GM21786 (cell line): ENCODE measurements around the gene SRMS.

Source experiments
- ATAC-seq: cut with Tn5 transposase; IDR thresholded peaks from one replicate; pipeline ENCODE4 v1.9.1; 2021; ENCODE audit not compliant: unreplicated experiment

Gene SRMS

DNA sequence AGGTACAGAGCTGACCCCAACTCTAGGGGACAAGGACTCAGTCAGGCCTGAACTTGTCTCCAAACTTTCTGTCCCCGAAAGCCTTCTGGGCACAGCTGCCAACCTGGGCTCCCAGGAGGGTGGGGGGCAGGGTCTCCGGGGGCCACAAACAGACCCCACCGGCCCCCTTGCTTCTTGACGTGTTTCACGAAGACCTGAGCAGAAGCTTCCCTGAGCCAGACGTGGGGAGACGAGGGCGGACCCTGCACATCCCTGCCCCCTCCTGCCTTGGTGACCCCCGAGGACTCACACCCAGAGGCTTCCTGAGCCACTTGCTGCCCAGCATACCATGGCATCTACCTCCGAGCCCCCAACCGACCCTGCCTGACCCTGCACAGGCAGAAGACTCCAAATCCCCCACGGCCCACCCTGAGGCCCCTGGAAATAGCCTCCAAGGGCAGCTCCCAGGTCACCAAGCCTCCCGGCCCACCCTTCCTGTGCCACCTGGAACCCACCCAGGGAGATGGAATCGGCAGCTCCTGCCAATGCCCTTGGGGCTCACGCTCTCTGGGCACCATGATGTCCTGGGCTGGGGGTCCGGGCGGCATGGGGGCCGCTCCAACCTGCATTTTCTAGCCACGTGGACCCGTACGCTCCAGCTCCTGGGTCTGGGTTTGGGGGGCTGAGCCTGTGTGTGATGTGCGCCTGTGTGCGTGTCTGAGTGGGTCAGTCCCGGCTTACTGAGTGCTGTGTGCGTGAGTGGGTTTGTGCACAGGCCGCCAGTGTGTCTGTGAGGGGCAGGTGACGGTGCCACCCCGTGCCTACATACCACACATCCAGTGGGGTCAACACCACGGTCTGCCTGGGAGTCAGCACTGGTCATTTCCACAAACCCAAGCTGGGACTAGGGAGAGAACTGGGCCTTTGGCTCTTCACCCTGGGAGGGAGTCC lies 7.8 kb downstream of the SRMS start:
- ATAC-seq = no peak

GRCh38 chr20:63539092-63539430 lies 8.5 kb downstream of the SRMS start:
- ATAC-seq = no peak

DNA sequence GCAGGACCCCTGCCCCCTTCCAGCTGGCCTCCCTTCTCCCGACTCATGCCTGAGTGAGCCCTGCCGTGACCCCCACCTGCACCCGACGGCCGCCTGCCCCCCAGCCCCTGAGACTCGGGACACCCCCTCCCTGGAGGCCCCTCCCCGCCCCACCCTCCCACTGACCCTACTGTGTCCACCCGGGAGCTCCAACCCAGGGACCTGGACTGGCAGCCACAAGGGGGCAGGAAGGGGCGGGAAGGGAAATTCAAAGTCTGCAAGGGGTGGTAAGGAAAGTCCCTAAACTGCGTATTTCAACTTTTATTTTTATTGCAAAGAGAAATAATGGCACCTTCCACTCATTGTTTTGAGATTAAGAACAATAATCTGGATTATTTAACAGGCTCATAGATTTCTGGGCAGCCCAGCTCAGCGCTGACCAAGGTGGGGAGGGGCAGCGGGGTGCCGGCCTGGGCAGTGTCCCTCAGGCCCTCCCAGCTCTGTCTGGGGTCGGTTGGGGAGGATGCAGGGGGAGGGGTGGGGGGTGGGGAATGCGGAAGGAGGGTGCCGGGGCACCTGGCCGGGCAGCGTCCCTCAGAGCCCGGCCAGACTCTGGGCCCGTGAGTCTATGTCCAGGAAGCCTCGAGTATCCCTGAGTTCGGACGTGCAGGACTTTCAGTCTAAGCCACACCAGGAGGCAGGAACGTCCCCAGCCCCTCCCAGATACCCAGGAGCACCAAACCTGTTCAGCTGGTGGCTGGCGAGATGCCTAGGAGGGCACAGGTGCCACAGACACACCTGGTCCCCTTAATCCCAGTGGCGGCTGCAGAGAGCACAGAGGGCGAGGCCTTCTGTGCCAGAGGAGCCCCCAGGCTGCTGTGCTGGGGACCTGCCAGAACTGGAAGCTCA lies 9.1 kb downstream of the SRMS start:
- no peak for ATAC-seq

DNA sequence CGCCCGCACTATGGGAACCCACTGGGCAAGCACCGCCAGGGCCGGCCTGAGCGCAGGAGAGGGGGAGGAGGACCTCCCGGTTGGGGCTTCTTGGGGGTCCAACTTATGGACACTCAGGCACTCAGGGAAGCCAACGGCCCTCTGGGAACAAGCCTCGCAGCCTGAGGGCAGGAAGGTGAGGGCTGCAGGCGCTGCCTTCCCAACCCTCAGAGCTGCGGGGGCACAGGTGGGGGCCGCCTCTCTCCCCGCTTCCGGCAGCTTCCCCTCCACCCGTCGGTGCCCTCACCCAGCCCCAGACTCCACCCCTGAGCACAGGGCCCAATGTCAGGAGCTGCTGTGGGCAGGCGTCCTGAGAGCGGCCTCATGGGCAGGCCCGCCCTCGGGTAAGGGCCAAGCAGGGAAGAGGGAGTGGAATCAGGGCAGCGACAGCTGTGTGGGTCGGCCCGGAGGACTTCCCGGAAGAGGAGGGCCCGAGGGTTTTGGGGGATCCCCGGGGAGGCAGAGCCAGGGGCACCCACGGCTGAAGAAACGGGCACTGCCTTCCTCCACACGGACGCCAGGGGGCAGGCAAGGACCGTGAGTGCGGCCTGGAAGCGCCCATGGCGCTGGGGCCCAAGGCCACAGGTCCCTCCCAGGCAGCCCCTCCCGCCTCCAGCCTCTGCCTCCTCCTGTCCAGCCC lies 9.9 kb downstream of the SRMS start:
- ATAC-seq = peak; percentile 85

- ATAC-seq = peak; percentile 10
Measured at GRCh38 chr20:63536997-63537524, 10.5 kb downstream of the SRMS start, which contains the start of gene PTK6. TSS of gene PTK6 (minus strand) at chr20:63537376. CDS start at chr20:63537314, 62 bp downstream.

- ATAC-seq = no peak
Measured at GRCh38 chr20:63536241-63536977, 11.1 kb downstream of the SRMS start.

- ATAC-seq = no peak
Measured at GRCh38 chr20:63534831-63535651, 12.5 kb downstream of the SRMS start.

DNA sequence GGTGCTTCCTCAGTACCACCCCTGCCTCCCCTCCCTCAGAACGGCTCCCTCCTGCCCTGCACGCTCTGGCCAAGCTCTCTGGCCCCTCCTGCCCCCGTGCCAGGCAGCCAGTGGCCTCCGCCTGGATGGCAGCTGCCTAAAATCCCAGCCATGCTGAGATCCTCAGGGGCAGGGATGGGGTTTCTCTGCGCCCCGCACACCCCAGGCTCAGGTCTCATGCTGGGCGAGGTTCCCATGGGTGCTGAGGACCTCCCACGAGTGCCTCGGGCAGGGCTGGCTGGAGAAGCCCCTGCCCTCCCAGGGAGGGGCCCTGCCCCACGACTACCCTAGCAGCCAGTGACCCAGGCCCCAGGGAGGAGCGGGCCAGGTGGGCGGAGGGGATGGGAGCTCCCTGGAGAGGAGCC lies 13.1 kb downstream of the SRMS start:
- ATAC-seq = no peak

DNA sequence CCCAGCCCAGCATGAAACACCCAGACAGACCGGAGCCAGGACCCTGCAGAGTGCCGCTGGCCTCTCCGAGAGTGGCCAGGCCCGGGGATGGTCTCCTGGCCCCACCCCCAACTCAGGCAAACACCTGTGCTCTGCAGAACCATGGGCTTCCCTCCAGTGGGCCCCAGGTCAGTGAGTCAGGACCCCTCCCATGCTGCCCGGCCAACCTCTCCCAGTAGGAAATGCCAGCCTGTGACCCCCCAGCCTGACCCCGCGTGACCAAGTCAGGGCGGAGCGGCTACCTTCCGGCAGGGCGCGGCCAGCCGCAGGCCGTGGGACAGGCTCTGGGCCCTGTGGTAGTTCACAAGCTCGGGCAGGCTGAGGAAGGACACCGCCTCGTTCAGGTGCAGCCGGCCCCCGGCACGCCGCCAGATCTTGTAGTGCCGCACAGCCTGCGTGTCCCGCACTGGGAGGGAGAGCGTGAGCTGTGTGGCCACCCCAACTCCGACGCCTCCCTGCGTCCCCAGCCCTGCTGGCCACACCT lies 13.6 kb downstream of the SRMS start:
- ATAC-seq = no peak

- no peak for ATAC-seq
Measured at GRCh38 chr20:63533388-63533787, 14.2 kb downstream of the SRMS start.

GRCh38 chr20:63532449-63532971 lies 15.0 kb downstream of the SRMS start:
- ATAC-seq = no peak

DNA sequence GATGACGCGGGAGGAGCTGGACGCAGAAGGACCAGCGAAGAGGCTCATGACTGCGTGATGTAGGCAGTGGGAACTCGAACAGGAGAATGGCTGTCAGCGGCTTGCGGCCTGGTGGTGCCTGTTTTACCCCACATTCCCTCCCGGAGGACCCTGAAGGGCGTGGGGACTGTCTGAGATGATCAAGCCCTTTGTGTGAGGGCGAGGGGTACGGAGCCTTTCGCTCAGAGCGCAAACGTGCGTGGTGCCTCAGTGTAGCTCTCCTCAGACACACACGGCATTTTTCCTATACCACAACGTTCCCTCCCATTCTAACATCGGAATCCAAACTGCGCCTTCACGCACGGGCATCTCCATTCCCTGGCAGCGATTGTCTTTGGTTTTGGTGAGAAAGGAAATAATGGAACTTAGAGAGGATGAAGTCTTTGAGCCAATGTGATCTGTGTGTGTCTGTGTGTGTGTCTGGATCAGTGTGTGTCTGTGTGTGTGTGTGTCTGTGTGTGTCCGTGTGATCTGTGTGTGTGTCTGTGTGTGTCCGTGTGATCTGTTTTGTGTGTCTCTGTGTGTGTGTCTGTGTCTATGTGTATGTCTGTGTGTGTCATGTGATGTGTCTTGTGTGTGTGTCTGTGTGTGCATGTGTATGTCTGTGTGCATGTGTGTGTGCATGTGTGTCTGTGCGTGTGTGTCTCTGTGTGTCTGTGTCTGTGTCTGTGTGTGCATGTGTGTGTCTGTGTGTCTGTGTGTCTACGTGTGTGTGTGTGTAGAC lies 15.7 kb downstream of the SRMS start:
- no peak for ATAC-seq

DNA sequence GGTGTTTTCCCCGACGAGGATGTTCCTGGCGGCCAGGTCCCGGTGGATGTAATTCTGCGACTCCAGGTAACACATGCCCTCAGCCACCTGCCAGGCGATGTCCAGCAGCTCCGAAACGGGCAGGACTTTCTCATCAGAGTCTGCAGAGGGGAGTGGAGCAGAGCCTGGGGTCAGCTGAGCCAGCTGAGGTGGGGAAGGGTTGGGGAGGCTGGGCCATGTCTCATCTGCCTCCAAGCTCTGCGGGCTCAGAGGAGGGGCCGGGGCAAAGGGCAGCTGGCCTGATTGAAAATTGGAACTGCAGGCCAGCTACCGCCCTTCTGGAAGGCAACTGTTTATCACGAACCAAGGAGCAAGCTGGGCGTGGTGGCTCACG lies 16.8 kb downstream of the SRMS start:
- no peak for ATAC-seq

DNA sequence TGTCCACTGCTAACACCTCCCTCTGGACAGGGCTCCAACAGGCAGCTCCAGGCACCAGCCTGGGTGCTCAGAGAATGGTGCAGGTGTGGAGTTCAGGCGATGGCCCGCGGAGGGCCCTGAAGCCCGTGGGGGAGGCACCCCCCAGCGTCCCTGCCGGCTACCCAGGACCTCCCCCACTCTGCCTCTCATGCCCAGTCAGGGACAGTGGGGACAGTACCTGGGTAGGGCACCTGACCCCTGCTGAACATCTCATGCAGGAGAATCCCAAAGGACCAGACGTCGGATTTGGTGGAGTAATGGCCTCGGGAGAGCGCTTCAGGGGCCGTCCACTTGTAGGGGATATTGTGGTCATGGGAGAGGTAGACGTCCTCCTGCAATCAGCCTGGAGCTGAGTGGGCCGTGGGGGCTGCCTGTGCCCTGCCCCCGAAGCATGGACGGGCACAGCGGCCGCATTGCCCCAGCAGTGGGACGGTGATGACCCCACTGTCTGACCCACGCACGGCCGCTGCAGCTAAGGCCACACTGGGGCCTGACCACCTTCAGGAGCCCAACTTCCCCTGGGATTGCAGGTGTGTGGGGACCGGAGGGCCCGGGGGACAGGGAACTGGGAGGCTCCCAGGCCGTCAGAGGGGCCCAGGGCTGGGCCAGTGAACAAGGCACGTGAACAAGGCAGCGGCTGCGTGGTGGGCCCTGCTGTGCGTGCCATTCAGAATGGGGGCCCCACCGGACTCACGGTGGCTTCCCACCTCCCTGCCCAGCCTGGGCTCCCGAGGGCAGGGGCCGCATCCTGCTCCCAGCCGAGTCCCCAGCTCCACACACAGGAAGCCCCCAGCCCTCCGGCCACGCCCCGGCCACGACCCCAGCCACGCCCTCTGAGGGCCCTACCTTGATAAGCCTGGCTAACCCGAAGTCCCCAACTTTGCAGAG lies 17.4 kb downstream of the SRMS start:
- no peak for ATAC-seq

- ATAC-seq = no peak
Measured at GRCh38 chr20:63529180-63529860, 18.2 kb downstream of the SRMS start.

DNA sequence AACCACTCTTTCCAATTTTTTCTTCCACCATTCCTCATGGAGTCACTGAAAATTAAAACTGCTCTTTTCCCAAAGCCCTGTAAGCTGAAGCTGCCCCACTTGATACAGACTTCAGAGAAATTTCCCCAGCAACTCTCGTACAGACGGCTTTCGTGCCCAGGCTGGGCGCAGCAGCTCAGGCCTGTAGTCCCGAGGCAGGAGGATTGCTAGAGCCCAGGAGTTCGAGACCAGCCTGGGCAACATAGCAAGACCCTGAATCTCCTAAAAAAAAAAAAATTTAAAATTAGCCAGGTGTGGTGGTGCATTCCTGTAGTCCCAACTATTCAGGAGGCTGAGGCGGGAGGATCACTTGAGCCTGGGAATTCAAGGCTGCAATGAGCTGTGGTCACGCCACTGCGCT lies 20.4 kb downstream of the SRMS start:
- no peak for ATAC-seq

- ATAC-seq = no peak
Measured at GRCh38 chr20:63525971-63526370, 21.6 kb downstream of the SRMS start.
